SW480 (cell line): ENCODE results near the gene WDFY2.

Experiments
- DNase-seq: peaks from one replicate; pipeline ENCODE4 v3.0.0-alpha.2; 2016; ENCODE audit warnings: low spot score

WDFY2 gene

GRCh38 chr13:51601601-51602565 is 17.6 kb downstream of the WDFY2 start:
- DNase-seq = peak; percentile 14

GRCh38 chr13:51603716-51604115 is 19.5 kb downstream of the WDFY2 start:
- DNase-seq = no peak

GRCh38 chr13:51605698-51606097 is 21.4 kb downstream of the WDFY2 start:
- DNase-seq = no peak

- DNase-seq = no peak
Measured at GRCh38 chr13:51607165-51607564, 22.9 kb downstream of the WDFY2 start.

DNA sequence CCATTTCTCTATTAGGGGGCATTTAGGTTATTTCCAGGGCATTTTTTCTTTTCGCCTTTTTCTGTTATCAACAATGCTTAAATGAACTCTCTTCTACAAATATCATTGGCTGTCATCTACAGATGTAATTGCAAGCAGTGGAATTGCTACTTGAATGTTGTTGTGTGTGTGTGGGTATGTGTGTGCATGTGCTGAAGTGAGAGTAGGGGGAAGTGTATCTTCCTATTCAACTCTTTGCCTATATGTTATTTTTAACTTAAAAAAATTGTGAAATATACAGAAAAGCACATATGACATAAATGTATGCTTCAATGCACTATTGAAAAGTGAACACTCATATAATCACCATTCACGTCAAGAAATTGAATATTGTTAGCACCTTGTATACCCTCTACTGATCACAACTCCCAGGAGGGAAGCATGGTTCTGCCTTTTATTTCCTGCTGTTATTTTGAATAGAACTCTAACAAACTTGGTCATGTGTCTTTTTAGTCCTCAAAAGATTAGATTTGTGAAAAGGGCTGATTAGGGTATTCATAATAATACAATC is 24.7 kb downstream of the WDFY2 start:
- DNase-seq = no peak

GRCh38 chr13:51612867-51613266 is 28.6 kb downstream of the WDFY2 start:
- no peak for DNase-seq

DNA sequence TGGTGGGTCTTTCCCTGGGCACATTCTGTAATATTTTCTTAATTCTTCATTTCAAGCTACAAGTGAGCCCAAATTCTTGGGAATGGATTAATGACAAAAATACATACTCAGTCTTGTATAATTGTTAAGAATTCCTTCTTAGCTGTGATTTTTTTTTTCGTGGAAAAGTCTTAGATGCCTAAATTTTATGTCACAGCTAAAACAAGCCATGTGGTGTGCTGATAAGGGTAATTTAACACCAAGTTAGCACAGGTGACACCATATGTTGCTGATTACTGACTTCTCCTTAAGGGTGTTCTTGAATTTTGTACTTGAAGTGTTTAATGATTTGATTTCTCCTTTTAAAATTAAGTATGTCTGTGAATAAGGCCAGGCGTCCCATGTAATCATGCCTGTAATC is 29.3 kb downstream of the WDFY2 start:
- DNase-seq = no peak

DNA sequence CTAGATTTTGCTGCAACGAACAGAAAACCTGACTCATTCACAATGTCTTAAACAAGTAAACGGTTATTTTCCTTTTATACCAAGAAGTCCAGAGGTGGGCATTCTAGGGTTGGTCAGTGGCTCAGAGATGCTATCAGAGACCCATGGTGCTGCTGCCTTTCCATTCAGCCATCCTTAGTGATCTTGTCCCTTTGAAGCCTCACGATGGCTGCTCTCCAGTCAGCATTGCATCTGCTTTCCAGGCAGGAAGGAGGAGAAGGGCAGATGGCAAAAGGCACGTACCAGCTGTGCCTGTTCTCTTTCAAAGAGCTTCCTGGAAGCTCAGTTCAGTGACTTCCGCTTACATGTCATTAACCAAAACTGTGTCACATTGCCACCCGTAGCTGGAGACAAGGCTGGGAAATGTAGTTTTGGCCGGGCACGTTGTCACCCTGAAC is 30.1 kb downstream of the WDFY2 start:
- DNase-seq = peak; percentile 67

DNA sequence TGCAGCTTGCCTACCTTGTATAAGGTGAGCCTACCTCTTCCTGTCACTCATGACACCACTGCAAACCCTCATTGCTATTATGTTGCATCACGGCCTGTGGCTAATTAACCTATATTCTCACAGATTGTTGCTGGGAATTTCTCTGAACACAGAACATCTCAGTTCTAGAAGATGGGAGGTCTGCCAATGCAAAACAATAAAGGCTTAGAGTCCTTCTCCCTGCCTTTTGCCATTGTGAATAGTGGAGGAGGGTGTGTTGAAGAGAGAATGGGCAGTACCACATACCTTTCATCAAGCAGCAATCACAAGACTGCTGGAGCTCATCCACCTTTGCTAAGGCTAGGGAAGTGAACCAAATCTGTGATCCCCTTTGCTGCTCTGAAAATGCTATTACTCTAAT is 34.4 kb downstream of the WDFY2 start:
- peak; percentile 67 for DNase-seq

GRCh38 chr13:51619614-51620013 is 35.4 kb downstream of the WDFY2 start:
- no peak for DNase-seq

- peak; percentile 93 for DNase-seq
Measured at GRCh38 chr13:51620165-51620983, 36.1 kb downstream of the WDFY2 start.

- DNase-seq = no peak
Measured at GRCh38 chr13:51621602-51622001, 37.3 kb downstream of the WDFY2 start.

DNA sequence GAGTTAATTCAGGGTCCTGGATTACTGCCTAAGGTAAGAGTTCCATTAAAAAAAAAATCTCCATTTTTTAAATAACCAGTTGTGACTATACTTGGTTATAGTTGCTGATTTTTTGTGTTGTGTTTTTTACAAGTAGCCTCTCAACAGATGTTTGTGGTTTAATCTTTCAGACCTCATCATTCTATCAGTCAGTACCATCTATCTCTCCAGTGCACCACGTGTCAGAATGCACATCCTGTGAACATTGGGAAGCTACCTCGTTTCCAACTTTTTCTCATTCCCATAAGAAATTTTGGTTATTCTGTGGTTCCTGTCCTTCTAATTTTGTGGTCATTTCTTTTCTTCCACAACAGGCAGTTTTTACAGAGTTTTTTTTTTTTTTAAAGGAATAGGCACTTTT is 39.2 kb downstream of the WDFY2 start:
- DNase-seq = no peak

DNA sequence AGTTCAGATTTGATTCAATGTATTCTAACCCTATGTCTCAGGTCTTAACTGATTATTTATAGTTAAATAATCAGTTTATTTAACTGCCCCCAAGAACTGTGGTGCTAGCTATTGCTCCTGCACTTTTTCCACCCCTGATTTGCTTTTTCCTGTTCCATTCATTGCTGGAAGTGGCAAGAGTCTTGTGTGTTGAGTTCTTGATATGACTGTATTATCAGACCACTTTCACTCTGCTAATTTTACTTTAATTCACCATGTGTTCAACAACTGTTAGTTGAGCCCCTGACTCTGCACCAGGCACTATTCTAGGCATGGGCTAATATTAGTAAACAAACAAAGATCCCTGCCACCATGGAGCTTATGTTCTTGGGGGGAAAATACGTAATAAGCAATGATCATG is 39.9 kb downstream of the WDFY2 start:
- DNase-seq = no peak

- DNase-seq = no peak
Measured at GRCh38 chr13:51624695-51625345, 40.6 kb downstream of the WDFY2 start.

- no peak for DNase-seq
Measured at GRCh38 chr13:51625555-51626345, 41.5 kb downstream of the WDFY2 start.

DNA sequence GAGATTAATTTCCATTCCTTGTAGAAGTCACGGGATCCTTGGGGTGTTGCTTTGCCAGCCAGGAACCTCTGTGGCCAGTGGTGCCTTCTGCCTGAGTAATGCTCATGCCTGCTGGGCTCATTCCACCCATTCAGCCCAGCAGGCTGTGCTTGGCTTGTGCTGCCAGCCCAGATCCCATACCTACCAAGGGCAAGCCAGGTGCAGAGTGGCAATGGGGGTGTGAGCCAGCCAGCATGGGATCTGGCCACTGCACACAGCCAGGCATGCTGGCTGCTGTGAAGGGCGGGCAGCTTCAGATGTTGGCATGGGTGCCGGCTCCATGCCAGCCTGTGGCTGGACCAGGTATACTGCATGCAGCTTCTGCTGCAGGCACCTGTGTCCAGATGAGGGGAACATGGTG is 42.5 kb downstream of the WDFY2 start:
- no peak for DNase-seq

- DNase-seq = no peak
Measured at GRCh38 chr13:51628059-51628852, 44.0 kb downstream of the WDFY2 start.

GRCh38 chr13:51629491-51630287 is 45.4 kb downstream of the WDFY2 start:
- DNase-seq = no peak

- no peak for DNase-seq
Measured at GRCh38 chr13:51630288-51630615, 46.0 kb downstream of the WDFY2 start.
